SK-N-SH treated with all-trans-retinoic acid at 6 μM for 48 hours (cell line): Measurements from ENCODE around the gene ZFHX3.

Experiments used
- ATAC-seq: fragments of 200-7000 bp; cut with Tn5 transposase; 3 replicates; pipeline ENCODE4 v1.9.1; 2020; ENCODE audit warnings: mild to moderate bottlenecking, moderate library complexity
- ARNTL ChIP-seq: fragments of 450-650 bp; formaldehyde crosslinking; IDR thresholded peaks from 2 replicates; pipeline ENCODE4 v1.5.0; 2020; ENCODE audit warnings: low read depth, mild to moderate bottlenecking, moderate library complexity, borderline replicate concordance
- BACH2 ChIP-seq: fragments of 250-450 bp; sonication (Bioruptor Pico); IDR thresholded peaks from 2 replicates; pipeline ENCODE4 v1.9.0; 2021; ENCODE audit warnings: mild to moderate bottlenecking, borderline replicate concordance
- CREB5 ChIP-seq: fragments of 250-450 bp; sonication (Bioruptor Pico); IDR thresholded peaks from 2 replicates; pipeline ENCODE4 v1.5.1; 2020; ENCODE audit warnings: low read depth, mild to moderate bottlenecking, moderate library complexity
- CSDC2 ChIP-seq: fragments of 250-450 bp; sonication (Bioruptor Pico); IDR thresholded peaks from 2 replicates; pipeline ENCODE4 v1.5.0; 2020; ENCODE audit warnings: mild to moderate bottlenecking, moderate library complexity
- OSR1 ChIP-seq: fragments of 250-450 bp; sonication (Bioruptor Pico); IDR thresholded peaks from 2 replicates; pipeline ENCODE4 v1.8.0; 2022; ENCODE audit warnings: moderate library complexity, mild to moderate bottlenecking, inconsistent platforms
- PATZ1 ChIP-seq: fragments of 250-450 bp; sonication (Bioruptor Pico); IDR thresholded peaks from 2 replicates; pipeline ENCODE4 v1.8.0; 2020; ENCODE audit warnings: mild to moderate bottlenecking, moderate library complexity, borderline replicate concordance
- POU6F1 ChIP-seq: fragments of 250-450 bp; sonication (Bioruptor Pico); IDR thresholded peaks from 2 replicates; pipeline ENCODE4 v1.8.0; 2021; ENCODE audit warnings: low read depth, mild to moderate bottlenecking, moderate library complexity, borderline replicate concordance
- PPARA ChIP-seq: fragments of 250-450 bp; sonication (Bioruptor Pico); IDR thresholded peaks from 2 replicates; pipeline ENCODE4 v1.5.0; 2020; ENCODE audit warnings: mild to moderate bottlenecking, borderline replicate concordance
- RARB ChIP-seq: fragments of 250-450 bp; sonication (Bioruptor Pico); IDR thresholded peaks from 2 replicates; pipeline ENCODE4 v1.8.0; 2021; ENCODE audit warnings: mild to moderate bottlenecking, moderate library complexity
- SNAI2 ChIP-seq: fragments of 250-450 bp; sonication (Bioruptor Pico); IDR thresholded peaks from 2 replicates; pipeline ENCODE4 v1.5.0; 2020; ENCODE audit warnings: mild to moderate bottlenecking, moderate library complexity
- TCF4 ChIP-seq: fragments of 250-450 bp; sonication (Bioruptor Pico); IDR thresholded peaks from 2 replicates; pipeline ENCODE4 v1.8.0; 2021; ENCODE audit warnings: mild to moderate bottlenecking, moderate library complexity, borderline replicate concordance
- TOX ChIP-seq: fragments of 250-450 bp; sonication (Bioruptor Pico); IDR thresholded peaks from 2 replicates; pipeline ENCODE4 v1.8.0; 2021; ENCODE audit warnings: mild to moderate bottlenecking, moderate library complexity, borderline replicate concordance
- TSHZ2 ChIP-seq: fragments of 250-450 bp; sonication (Bioruptor Pico); IDR thresholded peaks from 2 replicates; pipeline ENCODE4 v1.5.0; 2020; ENCODE audit warnings: mild to moderate bottlenecking, moderate library complexity
- ZC3H10 ChIP-seq: fragments of 250-450 bp; sonication (Bioruptor Pico); IDR thresholded peaks from 2 replicates; pipeline ENCODE4 v1.5.1; 2021; ENCODE audit warnings: mild to moderate bottlenecking, moderate library complexity
- ZFP3 ChIP-seq: fragments of 250-450 bp; sonication (Bioruptor Pico); IDR thresholded peaks from 2 replicates; pipeline ENCODE4 v1.5.0; 2020; ENCODE audit warnings: mild to moderate bottlenecking, moderate library complexity
- ZFP30 ChIP-seq: fragments of 450-650 bp; formaldehyde crosslinking; IDR thresholded peaks from 2 replicates; pipeline ENCODE4 v1.5.0; 2022; ENCODE audit warnings: mild to moderate bottlenecking, moderate library complexity
- ZNF565 ChIP-seq: fragments of 450-650 bp; formaldehyde crosslinking; conservative IDR thresholded peaks from 2 replicates; pipeline ENCODE4 v1.5.0; 2020; ENCODE audit warnings: low read depth, mild to moderate bottlenecking, moderate library complexity
- ZNF70 ChIP-seq: fragments of 450-650 bp; formaldehyde crosslinking; IDR thresholded peaks from 2 replicates; pipeline ENCODE4 v1.5.0; 2020; ENCODE audit warnings: mild to moderate bottlenecking, moderate library complexity
- ZNF8 ChIP-seq: fragments of 450-650 bp; formaldehyde crosslinking; IDR thresholded peaks from 2 replicates; pipeline ENCODE4 v1.5.0; 2020; ENCODE audit warnings: mild to moderate bottlenecking, moderate library complexity
- TF ChIP-seq, protein P1 (sequence below): fragments of 250-450 bp; sonication (Bioruptor Pico); IDR thresholded peaks from 2 replicates; pipeline ENCODE4 v1.5.1; 2021; ENCODE audit warnings: mild to moderate bottlenecking, moderate library complexity

The ZFHX3 gene

GRCh38 chr16:72810480-72810879 is 237.4 kb downstream of the ZFHX3 start:
- ATAC-seq: no peak
- TF ChIP-seq PATZ1 (no peak), BACH2 (CRISPR knock-in tag) (no peak), SNAI2 (no peak), ZNF70 (CRISPR knock-in tag) (no peak), RARB (CRISPR knock-in tag) (no peak), CSDC2 (CRISPR knock-in tag) (no peak), CREB5 (CRISPR knock-in tag) (no peak), ARNTL (no peak), OSR1 (CRISPR knock-in tag) (no peak), ZFP30 (CRISPR knock-in tag) (no peak), ZFP3 (CRISPR knock-in tag) (no peak)
- TF ChIP-seq, protein P1, sequence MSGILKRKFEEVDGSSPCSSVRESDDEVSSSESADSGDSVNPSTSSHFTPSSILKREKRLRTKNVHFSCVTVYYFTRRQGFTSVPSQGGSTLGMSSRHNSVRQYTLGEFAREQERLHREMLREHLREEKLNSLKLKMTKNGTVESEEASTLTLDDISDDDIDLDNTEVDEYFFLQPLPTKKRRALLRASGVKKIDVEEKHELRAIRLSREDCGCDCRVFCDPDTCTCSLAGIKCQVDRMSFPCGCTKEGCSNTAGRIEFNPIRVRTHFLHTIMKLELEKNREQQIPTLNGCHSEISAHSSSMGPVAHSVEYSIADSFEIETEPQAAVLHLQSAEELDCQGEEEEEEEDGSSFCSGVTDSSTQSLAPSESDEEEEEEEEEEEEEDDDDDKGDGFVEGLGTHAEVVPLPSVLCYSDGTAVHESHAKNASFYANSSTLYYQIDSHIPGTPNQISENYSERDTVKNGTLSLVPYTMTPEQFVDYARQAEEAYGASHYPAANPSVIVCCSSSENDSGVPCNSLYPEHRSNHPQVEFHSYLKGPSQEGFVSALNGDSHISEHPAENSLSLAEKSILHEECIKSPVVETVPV (CRISPR knock-in tag): no peak

GRCh38 chr16:72809446-72809845 is 238.5 kb downstream of the ZFHX3 start:
- no peak for TF ChIP-seq ZFP30 (CRISPR knock-in tag)
- TF ChIP-seq CREB5 (CRISPR knock-in tag): no peak
- TF ChIP-seq TCF4: no peak
- TF ChIP-seq TOX (CRISPR knock-in tag): no peak
- no peak for TF ChIP-seq OSR1 (CRISPR knock-in tag)
- TF ChIP-seq ZNF70 (CRISPR knock-in tag): no peak
- no peak for TF ChIP-seq POU6F1 (CRISPR knock-in tag)
- TF ChIP-seq PATZ1: no peak
- no peak for TF ChIP-seq RARB (CRISPR knock-in tag)
- no peak for TF ChIP-seq BACH2 (CRISPR knock-in tag)
- no peak for TF ChIP-seq ZNF8 (CRISPR knock-in tag)
- TF ChIP-seq TSHZ2 (CRISPR knock-in tag): no peak
- ATAC-seq: no peak

DNA sequence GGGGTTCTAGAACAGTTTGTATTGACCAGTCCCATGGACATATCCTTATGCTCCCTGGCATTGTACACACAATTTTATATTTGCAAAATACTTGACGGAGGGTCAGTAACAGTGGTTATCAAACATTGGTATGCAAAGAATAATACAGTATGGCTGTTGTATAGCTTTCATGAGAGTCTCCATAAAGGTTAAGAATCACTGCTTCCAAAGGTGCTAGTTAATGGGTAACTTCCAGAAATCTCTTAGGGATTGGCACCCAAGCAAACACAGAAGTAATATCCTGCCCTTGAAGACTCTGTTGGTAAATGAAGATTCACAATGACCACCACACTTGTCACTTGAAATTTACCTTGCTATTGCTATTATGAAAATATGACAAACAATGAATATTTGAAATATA is 239.2 kb downstream of the ZFHX3 start:
- no peak for ATAC-seq
- TF ChIP-seq BACH2 (CRISPR knock-in tag): no peak
- TF ChIP-seq TOX (CRISPR knock-in tag): no peak
- no peak for TF ChIP-seq OSR1 (CRISPR knock-in tag)
- TF ChIP-seq ZNF565: no peak
- no peak for TF ChIP-seq ZFP3 (CRISPR knock-in tag)
- no peak for TF ChIP-seq ZNF8 (CRISPR knock-in tag)
- no peak for TF ChIP-seq PPARA (CRISPR knock-in tag)
- TF ChIP-seq ZC3H10 (CRISPR knock-in tag): no peak
- no peak for TF ChIP-seq CSDC2 (CRISPR knock-in tag)
- TF ChIP-seq POU6F1 (CRISPR knock-in tag): no peak
- no peak for TF ChIP-seq RARB (CRISPR knock-in tag)
- TF ChIP-seq ZFP30 (CRISPR knock-in tag): no peak
- no peak for TF ChIP-seq ARNTL
- TF ChIP-seq PATZ1: no peak
